DOHH2 (cell line): ENCODE data around the gene WDR64.

ENCODE experiments used
- H3F3A ChIP-seq: fragments of 200-600 bp; sonication (generic), shearing (Covaris generic); 2 replicates; pipeline ENCODE4 v1.6.0; 2016; ENCODE audit warnings: antibody characterized with exemption, mild to moderate bottlenecking; ENCODE audit not compliant: control insufficient read depth, insufficient read depth
- H3K27ac ChIP-seq: fragments of 200-600 bp; sonication (generic); 2 replicates; pipeline ENCODE4 v1.5.1; 2014; ENCODE audit warnings: low read depth, mild to moderate bottlenecking, low read length, moderate library complexity
- H3K27me3 ChIP-seq: fragments of 200-600 bp; sonication (generic); 2 replicates; pipeline ENCODE4 v1.6.1; 2014; ENCODE audit warnings: mild to moderate bottlenecking, low read length, mixed read lengths; ENCODE audit not compliant: control insufficient read depth
- H3K36me3 ChIP-seq: fragments of 200-600 bp; sonication (generic); 2 replicates; pipeline ENCODE4 v1.6.1; 2014; ENCODE audit warnings: mild to moderate bottlenecking, low read length, moderate library complexity, mixed read lengths; ENCODE audit not compliant: control insufficient read depth
- H3K4me1 ChIP-seq: fragments of 200-600 bp; sonication (generic); 2 replicates; pipeline ENCODE4 v1.6.1; 2014; ENCODE audit warnings: mild to moderate bottlenecking, low read length, mixed read lengths; ENCODE audit not compliant: control insufficient read depth
- H3K4me2 ChIP-seq: fragments of 200-600 bp; sonication (generic); 2 replicates; pipeline ENCODE4 v1.6.0; 2014; ENCODE audit warnings: mild to moderate bottlenecking, low read length, moderate library complexity
- H3K4me3 ChIP-seq: fragments of 200-600 bp; sonication (generic); 2 replicates; pipeline ENCODE4 v1.5.1; 2014; ENCODE audit warnings: mild to moderate bottlenecking, low read length, mixed read lengths
- H3K79me2 ChIP-seq: fragments of 200-600 bp; sonication (generic); 2 replicates; pipeline ENCODE4 v1.6.1; 2014; ENCODE audit warnings: mild to moderate bottlenecking, low read length, mixed read lengths; ENCODE audit not compliant: control insufficient read depth
- H3K9me2 ChIP-seq: fragments of 200-600 bp; sonication (generic); replicated peaks from 2 replicates; pipeline ENCODE4 v1.6.1; 2014; ENCODE audit warnings: mild to moderate bottlenecking, low read length, mixed read lengths; ENCODE audit not compliant: control insufficient read depth
- H3K9me3 ChIP-seq: fragments of 200-600 bp; sonication (generic); 2 replicates; pipeline ENCODE4 v1.6.1; 2014; ENCODE audit warnings: antibody characterized with exemption, low read length, mixed read lengths; ENCODE audit not compliant: control insufficient read depth, insufficient read depth
- H4K20me1 ChIP-seq: fragments of 200-600 bp; sonication (generic); 2 replicates; pipeline ENCODE4 v1.6.0; 2014; ENCODE audit warnings: low read depth, mild to moderate bottlenecking, antibody characterized with exemption, low read length, moderate library complexity; ENCODE audit not compliant: control insufficient read depth, insufficient read depth
- CTCF ChIP-seq: fragments of 200-600 bp; sonication (generic); IDR thresholded peaks from one replicate; pipeline ENCODE4 v1.5.1; 2014; ENCODE audit warnings: antibody characterized with exemption, mild to moderate bottlenecking, low read depth, low read length; ENCODE audit not compliant: poor library complexity, severe bottlenecking
- EZH2phosphoT487 ChIP-seq: fragments of 200-600 bp; sonication (generic); IDR thresholded peaks from 2 replicates; pipeline ENCODE4 v1.6.1; 2017; ENCODE audit warnings: borderline replicate concordance, mild to moderate bottlenecking, antibody characterized with exemption, low read length, moderate library complexity, mixed read lengths

Gene WDR64

GRCh38 chr1:241688940-241689368, 36.9 kb downstream of the WDR64 start:
- Histone ChIP-seq H3K4me1 (no peaks in the 10 kb centered on the region), H4K20me1 (no peaks in the 10 kb centered on the region), H3K9me3 (no peaks in the 10 kb centered on the region), H3K36me3 (no peaks in the 10 kb centered on the region), H3K79me2 (no peaks in the 10 kb centered on the region), H3F3A (no peaks in the 10 kb centered on the region), H3K4me2 (no peak overlapping the region), H3K4me3 (no peak overlapping the region), H3K27me3 (peaks cover 5% of the 10 kb centered on the region; the same call in 1 of the 2 replicates), H3K9me2 (no peaks in the 10 kb centered on the region), H3K27ac (no peak overlapping the region)
- no peak for TF ChIP-seq EZH2phosphoT487

- Histone ChIP-seq H3F3A (no peaks in the 10 kb centered on the region), H3K4me2 (no peak overlapping the region), H3K36me3 (no peaks in the 10 kb centered on the region), H3K9me3 (no peaks in the 10 kb centered on the region), H4K20me1 (no peaks in the 10 kb centered on the region), H3K4me3 (no peak overlapping the region), H3K79me2 (no peaks in the 10 kb centered on the region), H3K27ac (no peak overlapping the region), H3K27me3 (peaks cover 8% of the 10 kb centered on the region; the same call in 1 of the 2 replicates), H3K9me2 (no peaks in the 10 kb centered on the region), H3K4me1 (no peaks in the 10 kb centered on the region)
- TF ChIP-seq EZH2phosphoT487 (no peak), CTCF (no peak)
These were observed 43.4 kb downstream of the WDR64 start for GRCh38 chr1:241695246-241696171.

- no peaks in the 10 kb centered on the region for H4K20me1 ChIP-seq
- H3K9me3 ChIP-seq, result no peaks in the 10 kb centered on the region
- H3K27ac ChIP-seq, result no peak overlapping the region
- no peak for TF ChIP-seq EZH2phosphoT487
- no peak for TF ChIP-seq CTCF
- no peaks in the 10 kb centered on the region for H3F3A ChIP-seq
- no peak overlapping the region for H3K4me3 ChIP-seq
- no peaks in the 10 kb centered on the region for H3K4me1 ChIP-seq
- no peaks in the 10 kb centered on the region for H3K36me3 ChIP-seq
- no peaks in the 10 kb centered on the region for H3K9me2 ChIP-seq
- peaks cover 8% of the 10 kb centered on the region; the same call in 1 of the 2 replicates for H3K27me3 ChIP-seq
- no peak overlapping the region for H3K4me2 ChIP-seq
- no peaks in the 10 kb centered on the region for H3K79me2 ChIP-seq
These were observed 44.2 kb downstream of the WDR64 start for GRCh38 chr1:241696172-241696814.
